Bronchial epithelial cell (primary cell): ENCODE results near the gene DUOX2. TPM values are rescaled to one million over a fixed set of nuclear protein-coding genes. Genes with fewer than 3 reads are reported as not detected.

Source experiments
- DNase-seq: peaks from one replicate; pipeline ENCODE4 v3.0.0-alpha.2; 2010; ENCODE audit warnings: low read depth
- FAIRE-seq: peaks from 2 replicates; lab custom pipeline; 2011; peaks lifted over from hg19 to GRCh38; lab: Jason Lieb, UNC
- H3K27me3 ChIP-seq: 2 replicates; pipeline ENCODE4 v1.5.1; 2011; ENCODE audit warnings: low read length; ENCODE audit not compliant: control insufficient read depth, insufficient read depth
- H3K36me3 ChIP-seq: 2 replicates; pipeline ENCODE4 v1.5.1; 2011; ENCODE audit warnings: low read length; ENCODE audit not compliant: control insufficient read depth, insufficient read depth
- H3K4me3 ChIP-seq: 2 replicates; pipeline ENCODE4 v1.5.1; 2011; ENCODE audit warnings: mild to moderate bottlenecking, low read depth, low read length, control low read depth
- total RNA-seq: library from RNA; depleted of rRNA; stranded (reverse); fragments of >200 nt; gene quantifications from 2 replicates; pipeline ENCODE4 v1.2.1, GENCODE V29; 2014
- TF ChIP-seq, protein P1 (sequence below): IDR thresholded peaks from 2 replicates; pipeline ENCODE4 v1.5.1; 2011; ENCODE audit warnings: mild to moderate bottlenecking, moderate library complexity, low read length, control low read depth, inconsistent platforms; ENCODE audit not compliant: insufficient read depth, severe bottlenecking

The DUOX2 gene
- total RNA-seq, 1 donor from 2014 or later, result 1.1 TPM

GRCh38 chr15:45156744-45157455 lies 42.9 kb upstream of the DUOX2 start:
- no peak overlapping the region for H3K4me3 ChIP-seq
- H3K27me3 ChIP-seq, result no peaks in the 10 kb centered on the region
- peaks cover 20% of the 10 kb centered on the region for H3K36me3 ChIP-seq
- no peak for FAIRE-seq
- peak; percentile 90 for DNase-seq
- TF ChIP-seq, protein P1, sequence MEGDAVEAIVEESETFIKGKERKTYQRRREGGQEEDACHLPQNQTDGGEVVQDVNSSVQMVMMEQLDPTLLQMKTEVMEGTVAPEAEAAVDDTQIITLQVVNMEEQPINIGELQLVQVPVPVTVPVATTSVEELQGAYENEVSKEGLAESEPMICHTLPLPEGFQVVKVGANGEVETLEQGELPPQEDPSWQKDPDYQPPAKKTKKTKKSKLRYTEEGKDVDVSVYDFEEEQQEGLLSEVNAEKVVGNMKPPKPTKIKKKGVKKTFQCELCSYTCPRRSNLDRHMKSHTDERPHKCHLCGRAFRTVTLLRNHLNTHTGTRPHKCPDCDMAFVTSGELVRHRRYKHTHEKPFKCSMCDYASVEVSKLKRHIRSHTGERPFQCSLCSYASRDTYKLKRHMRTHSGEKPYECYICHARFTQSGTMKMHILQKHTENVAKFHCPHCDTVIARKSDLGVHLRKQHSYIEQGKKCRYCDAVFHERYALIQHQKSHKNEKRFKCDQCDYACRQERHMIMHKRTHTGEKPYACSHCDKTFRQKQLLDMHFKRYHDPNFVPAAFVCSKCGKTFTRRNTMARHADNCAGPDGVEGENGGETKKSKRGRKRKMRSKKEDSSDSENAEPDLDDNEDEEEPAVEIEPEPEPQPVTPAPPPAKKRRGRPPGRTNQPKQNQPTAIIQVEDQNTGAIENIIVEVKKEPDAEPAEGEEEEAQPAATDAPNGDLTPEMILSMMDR, result no peak

DNA sequence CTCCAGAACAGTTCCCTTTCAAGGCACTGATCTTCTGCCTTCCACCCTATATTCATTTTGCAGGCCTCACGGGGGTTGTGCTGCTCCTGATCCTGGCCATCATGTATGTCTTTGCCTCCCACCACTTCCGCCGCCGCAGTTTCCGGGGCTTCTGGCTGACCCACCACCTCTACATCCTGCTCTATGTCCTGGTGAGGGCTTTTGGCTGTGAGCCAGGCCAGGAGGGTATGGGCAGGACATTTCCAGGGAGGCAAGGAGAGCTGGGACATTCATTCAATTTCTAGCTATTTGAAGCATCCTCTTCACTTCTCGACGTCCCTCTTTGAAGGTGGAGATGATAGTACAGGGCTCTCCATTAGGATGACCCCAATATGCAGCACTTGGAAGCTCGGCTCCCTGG lies 41.8 kb upstream of the DUOX2 start:
- peaks cover 18% of the 10 kb centered on the region for H3K36me3 ChIP-seq
- FAIRE-seq (no peak), DNase-seq (no peak)
- no peaks in the 10 kb centered on the region for H3K27me3 ChIP-seq
- no peak overlapping the region for H3K4me3 ChIP-seq
- TF ChIP-seq, protein P1, result no peak

GRCh38 chr15:45151998-45152828 lies 38.2 kb upstream of the DUOX2 start:
- Histone ChIP-seq H3K27me3 (no peaks in the 10 kb centered on the region), H3K4me3 (no peak overlapping the region), H3K36me3 (peaks cover 28% of the 10 kb centered on the region)
- DNase-seq (no peak), FAIRE-seq (no peak)
- TF ChIP-seq, protein P1, result no peak

- DNase-seq (no peak), FAIRE-seq (no peak)
- Histone ChIP-seq H3K4me3 (no peak overlapping the region), H3K27me3 (no peaks in the 10 kb centered on the region), H3K36me3 (peaks cover 30% of the 10 kb centered on the region)
- TF ChIP-seq, protein P1, result no peak
Observed at GRCh38 chr15:45150997-45151396, 37.0 kb upstream of the DUOX2 start.

- FAIRE-seq, result peak; percentile 47
- no peak for DNase-seq
- H3K36me3 ChIP-seq, result peaks cover 27% of the 10 kb centered on the region
Observed at GRCh38 chr15:45150481-45150880, 36.5 kb upstream of the DUOX2 start.

More at GRCh38 chr15:45150481-45150880, 36.5 kb upstream of the DUOX2 start:
- no peak overlapping the region for H3K4me3 ChIP-seq
- no peaks in the 10 kb centered on the region for H3K27me3 ChIP-seq
- TF ChIP-seq, protein P1, result no peak
